Fibroblast of skin of right quadriceps (primary cell): ENCODE measurements around the gene BTBD2.
A peak's percentile ranks its signal among the peaks of the same experiment; 100 is the strongest.

ENCODE experiments used
- DNase-seq: peaks from one replicate; pipeline ENCODE4 v3.0.0-alpha.2; 2013

Gene BTBD2

GRCh38 chr19:2015608-2015950 is at the start of gene BTBD2:
Gene BTBD2 (minus strand): TSS chr19:2015714. CDS start chr19:2015703, 11 bp downstream.
- peak; percentile 79 for DNase-seq

- DNase-seq: no peak
These were observed 49.4 kb upstream of the BTBD2 start for GRCh38 chr19:2064788-2065524.

GRCh38 chr19:2064395-2064787 is 48.9 kb upstream of the BTBD2 start:
- DNase-seq: no peak

GRCh38 chr19:2063824-2064223 is 48.3 kb upstream of the BTBD2 start:
- no peak for DNase-seq

- no peak for DNase-seq
These were observed 47.3 kb upstream of the BTBD2 start for GRCh38 chr19:2062770-2063169.

- no peak for DNase-seq
These were observed 46.8 kb upstream of the BTBD2 start for GRCh38 chr19:2062389-2062729.

- DNase-seq: peak; percentile 98
These were observed 46.2 kb upstream of the BTBD2 start for GRCh38 chr19:2061495-2062388.

- DNase-seq: peak; percentile 53
These were observed 45.5 kb upstream of the BTBD2 start for GRCh38 chr19:2060884-2061494.

- DNase-seq: peak; percentile 58
These were observed 44.1 kb upstream of the BTBD2 start for GRCh38 chr19:2059422-2060201.

GRCh38 chr19:2058570-2059421 is 43.3 kb upstream of the BTBD2 start:
- no peak for DNase-seq

GRCh38 chr19:2057484-2058469 is 42.3 kb upstream of the BTBD2 start:
- DNase-seq: no peak

- DNase-seq: no peak
These were observed 41.3 kb upstream of the BTBD2 start for GRCh38 chr19:2056837-2057192.

- peak; percentile 74 for DNase-seq
These were observed 40.7 kb upstream of the BTBD2 start for GRCh38 chr19:2055931-2056836.

GRCh38 chr19:2054763-2055162 is 39.2 kb upstream of the BTBD2 start:
- no peak for DNase-seq

- no peak for DNase-seq
These were observed 38.3 kb upstream of the BTBD2 start for GRCh38 chr19:2053601-2054389.

- DNase-seq: no peak
These were observed 36.5 kb upstream of the BTBD2 start for GRCh38 chr19:2051773-2052704.

GRCh38 chr19:2050991-2051772 is 35.7 kb upstream of the BTBD2 start, which contains the start of gene MKNK2:
Gene MKNK2 (minus strand): TSS chr19:2051244. CDS start chr19:2050851, 393 bp downstream.
- DNase-seq: peak; percentile 86
